ENCODE results near the gene CHMP4B. TPM values are rescaled to one million over a fixed set of nuclear protein-coding genes. Genes with fewer than 3 reads are reported as not detected.

CHMP4B gene
- total RNA-seq, 1 donor = 18.3 TPM

DNA sequence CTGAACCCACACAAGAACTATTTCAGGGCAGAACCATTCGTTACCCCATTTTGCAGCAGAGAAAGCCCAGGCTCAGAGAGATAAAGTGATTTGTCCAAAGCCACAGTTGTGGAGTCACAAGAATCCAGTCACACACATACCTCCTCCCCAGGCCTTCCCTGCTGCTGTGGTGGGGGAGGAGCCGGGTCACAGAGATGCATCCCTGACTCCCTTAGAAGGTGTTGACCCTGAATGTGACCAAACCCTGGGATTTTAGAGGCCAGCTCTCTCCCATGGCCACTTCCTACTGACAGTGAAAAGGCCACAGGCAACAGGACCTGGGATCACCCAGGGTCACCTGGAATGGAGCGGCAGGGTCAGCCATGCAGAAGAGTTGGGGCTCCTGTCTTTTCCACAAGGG, 48.6 kb downstream of the CHMP4B start:
- no peak for DNase-seq (ENCODE audit: low read depth in 2 of 3, low spot score in 2 of 3)

- no peak for DNase-seq (ENCODE audit: low read depth in 2 of 3, low spot score in 2 of 3)
Observed at GRCh38 chr20:33861458-33861857, 50.3 kb downstream of the CHMP4B start.

GRCh38 chr20:33862709-33863403, 51.7 kb downstream of the CHMP4B start:
- DNase-seq (ENCODE audit: low read depth in 2 of 3, low spot score in 2 of 3) = peak in 2 of 3 donors; percentile 43 to 57

DNA sequence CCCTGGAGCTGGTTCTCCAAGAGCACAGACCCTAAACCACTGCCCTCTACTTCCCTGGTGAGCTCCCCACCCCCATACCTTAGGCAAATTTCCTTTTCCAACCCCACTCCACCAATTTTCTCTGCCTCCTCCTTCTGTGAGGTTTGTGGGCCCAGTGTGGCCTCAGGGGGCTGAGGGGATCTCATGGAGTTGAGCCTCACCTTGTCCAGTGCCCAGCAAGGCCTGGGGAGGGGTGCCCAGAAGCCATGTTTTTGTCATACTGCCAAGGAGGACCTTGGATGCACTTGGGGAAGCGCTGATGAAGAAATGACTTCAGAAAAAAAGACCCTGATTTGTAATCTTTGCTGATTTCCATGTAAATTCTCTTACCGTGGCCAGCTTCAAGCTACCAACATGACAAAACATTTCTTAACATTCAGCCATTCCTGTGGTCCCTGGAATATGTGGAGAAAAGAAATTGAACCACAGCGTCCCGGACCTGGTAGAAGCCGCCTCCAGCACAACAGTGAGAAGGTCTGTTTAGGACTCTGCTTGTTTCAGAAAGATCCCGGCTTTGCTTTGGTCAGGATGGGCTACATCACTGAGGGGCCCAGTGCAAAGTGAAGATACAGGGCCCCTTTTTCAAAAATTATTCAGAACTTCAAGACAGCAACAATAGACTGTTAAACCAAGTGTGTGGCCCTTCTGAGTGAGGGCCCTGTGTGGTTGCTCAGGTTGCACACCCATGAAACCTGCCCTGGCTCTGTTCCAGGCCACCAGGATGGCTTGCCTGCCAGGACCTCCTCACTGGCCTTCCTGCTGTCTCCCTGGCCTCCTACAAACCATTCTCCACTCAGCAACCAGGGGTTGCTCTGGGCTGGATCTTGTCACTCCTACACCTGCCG, 52.5 kb downstream of the CHMP4B start:
- DNase-seq (ENCODE audit: low read depth in 2 of 3, low spot score in 2 of 3) = no peak

DNA sequence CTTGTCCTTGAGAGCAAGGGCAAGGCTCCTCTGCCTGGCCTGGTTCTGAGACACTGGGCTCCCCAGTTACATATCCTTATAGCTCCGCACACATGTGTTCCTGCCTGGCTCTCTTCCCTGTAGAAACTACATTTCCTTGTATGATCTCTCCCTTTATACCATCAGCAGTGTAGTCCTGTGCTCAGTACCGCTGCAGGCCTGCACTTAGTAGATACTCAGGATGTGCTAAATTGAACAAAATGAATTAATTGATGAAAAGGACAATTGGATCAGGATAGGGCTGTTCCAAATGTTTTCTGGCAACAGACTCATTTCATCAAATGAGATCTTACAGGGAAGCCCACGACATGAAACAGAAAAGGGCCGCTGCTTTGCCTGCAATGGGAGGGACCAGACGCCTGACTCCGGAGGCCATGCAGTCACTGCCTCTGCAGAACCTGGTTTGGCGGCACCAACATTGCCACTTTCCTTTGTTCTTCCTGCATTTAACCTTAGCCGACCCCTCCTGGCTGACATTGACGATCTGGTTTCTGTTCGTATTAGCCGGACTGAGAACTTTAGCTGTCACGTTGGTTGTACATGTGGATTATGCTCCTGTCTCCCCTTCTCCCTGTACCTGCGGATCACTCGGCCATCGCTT, 53.3 kb downstream of the CHMP4B start:
- DNase-seq (ENCODE audit: low read depth in 2 of 3, low spot score in 2 of 3) = no peak

DNA sequence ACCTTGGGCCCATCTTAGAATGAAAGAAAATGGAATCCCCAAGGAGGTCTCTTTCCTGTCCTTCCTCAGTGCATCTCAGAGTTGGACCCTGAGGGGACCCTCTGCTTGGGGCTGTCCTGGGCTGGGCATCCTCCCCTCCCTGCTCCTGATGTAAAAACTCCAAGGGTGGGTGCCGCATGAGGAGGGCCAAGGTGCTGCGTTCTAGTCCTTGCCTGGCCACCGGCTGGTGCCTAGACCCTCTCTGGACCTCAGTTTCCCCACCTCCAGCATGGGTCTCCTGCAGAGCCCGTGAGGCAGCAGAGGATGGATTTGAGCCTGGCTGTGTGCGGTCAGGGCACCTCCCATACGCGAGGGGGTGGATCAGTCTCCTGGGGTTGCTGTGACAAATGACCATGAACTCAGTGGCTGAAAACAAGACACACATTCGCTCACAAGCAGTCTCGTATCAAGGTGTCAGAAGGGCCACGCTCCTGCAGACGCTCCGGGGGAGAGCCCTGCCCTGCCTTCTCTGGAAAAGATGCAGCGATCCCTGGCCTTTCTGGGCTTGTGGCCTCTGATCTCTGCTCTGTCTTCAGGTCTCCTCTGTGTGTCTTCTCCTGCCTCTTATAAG, 54.7 kb downstream of the CHMP4B start:
- DNase-seq (ENCODE audit: low read depth in 2 of 3, low spot score in 2 of 3) = no peak

DNA sequence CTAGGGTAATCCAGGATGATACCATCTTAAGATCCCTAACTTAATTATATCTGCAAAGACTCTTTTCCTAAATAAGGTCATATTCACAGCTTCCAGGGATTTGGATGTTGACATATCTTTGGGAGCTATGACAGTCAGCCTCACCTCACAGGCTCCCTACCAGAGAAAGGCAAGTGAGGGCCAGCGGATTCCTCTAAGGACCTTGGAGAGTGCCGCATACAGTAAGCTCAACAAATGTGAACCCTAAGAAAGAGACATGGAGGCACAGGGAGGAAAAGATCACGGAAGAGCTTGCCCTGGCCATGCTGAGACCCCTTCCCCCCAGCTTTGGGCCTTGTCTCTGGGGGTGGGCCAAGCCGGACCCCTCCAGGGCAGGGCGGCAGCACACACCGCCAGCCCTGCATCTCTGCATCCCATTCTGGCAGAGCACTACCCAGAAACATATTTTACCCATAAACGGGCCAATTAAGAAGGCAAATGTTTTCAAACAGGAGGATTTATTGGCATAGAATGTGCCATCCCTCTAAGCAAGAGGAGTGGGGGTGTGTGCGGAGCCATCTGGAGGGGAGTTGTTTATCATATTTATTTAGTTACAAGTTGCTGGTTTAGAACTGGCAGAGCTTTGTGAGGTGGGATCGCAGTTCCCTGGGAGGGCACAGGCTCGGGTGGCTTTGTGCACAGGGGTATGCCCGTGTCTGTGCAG, 55.4 kb downstream of the CHMP4B start:
- DNase-seq (ENCODE audit: low read depth in 2 of 3, low spot score in 2 of 3) = no peak

- no peak for DNase-seq (ENCODE audit: low read depth in 2 of 3, low spot score in 2 of 3)
Observed at GRCh38 chr20:33868042-33868441, 56.9 kb downstream of the CHMP4B start.

GRCh38 chr20:33868595-33868994, 57.4 kb downstream of the CHMP4B start:
- no peak for DNase-seq (ENCODE audit: low read depth in 2 of 3, low spot score in 2 of 3)

GRCh38 chr20:33869283-33869682, 58.1 kb downstream of the CHMP4B start:
- no peak for DNase-seq (ENCODE audit: low read depth in 2 of 3, low spot score in 2 of 3)

GRCh38 chr20:33871362-33871761, 60.2 kb downstream of the CHMP4B start:
- no peak for DNase-seq (ENCODE audit: low read depth in 2 of 3, low spot score in 2 of 3)

- DNase-seq (ENCODE audit: low read depth in 2 of 3, low spot score in 2 of 3) = no peak
Observed at GRCh38 chr20:33874129-33874528, 63.0 kb downstream of the CHMP4B start.

DNA sequence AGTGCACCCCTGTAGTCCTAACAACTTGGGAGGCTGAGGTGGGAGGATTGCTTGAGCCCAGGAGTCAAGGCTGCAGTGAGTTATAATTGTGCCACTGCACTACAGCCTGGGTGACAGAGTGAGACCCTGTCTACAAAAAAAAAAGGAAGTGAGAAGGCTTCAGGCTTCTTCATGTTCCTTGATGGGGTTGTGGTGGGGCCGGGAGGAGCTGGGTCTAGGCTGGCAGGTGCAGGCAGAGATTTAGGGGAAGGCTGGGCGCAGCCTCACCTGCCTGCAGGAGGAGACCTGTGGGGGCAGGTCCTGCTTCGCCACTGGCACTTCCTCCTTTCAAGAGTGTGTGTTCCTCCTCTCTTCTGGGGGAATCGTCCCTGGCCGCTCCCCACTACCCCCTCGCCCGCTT, 63.9 kb downstream of the CHMP4B start:
- peak in 1 of 3 donors; percentile 12 for DNase-seq (ENCODE audit: low read depth in 2 of 3, low spot score in 2 of 3)

DNA sequence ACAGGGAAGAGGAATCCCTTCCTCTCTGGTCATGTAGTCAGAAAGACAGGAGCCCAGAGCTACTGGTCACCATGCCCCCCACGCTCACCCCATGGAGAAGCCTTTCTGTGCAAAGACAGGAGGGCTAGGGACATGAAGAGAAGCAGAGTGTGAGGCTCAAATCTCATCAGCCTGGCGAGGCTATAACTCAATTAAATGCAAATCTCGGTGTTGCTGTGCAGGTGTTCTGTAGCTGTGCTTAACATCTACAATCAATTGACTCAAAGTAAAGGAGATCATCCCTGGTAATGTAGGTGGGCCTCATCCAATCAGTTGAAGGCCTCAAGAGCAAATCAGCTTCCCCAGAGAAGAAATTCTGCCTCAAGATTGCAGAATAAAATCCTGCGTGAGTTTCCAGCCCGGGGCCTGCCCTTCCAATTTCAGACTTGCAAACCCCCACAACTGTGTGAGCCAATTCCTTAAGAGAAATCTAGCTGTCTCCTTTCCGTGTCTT, 64.4 kb downstream of the CHMP4B start:
- DNase-seq (ENCODE audit: low read depth in 2 of 3, low spot score in 2 of 3) = no peak

DNA sequence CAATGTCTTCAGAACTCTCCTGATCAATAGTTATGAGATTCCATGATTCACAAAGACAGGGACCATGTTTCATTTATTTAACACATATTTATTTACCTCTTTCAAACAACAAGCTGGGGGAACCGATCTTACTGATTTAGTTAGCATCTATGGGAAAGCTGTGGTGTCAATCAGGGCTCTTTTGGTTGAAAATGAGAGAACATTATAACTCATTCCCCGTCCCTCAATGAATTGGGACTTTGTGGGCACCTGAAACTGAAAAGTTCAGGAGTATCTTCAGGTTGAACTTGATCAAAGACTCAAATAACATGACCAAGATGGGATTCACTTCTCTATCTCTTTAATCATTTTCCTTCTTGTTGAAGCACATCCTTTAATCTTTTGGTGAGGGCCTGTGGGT, 67.4 kb downstream of the CHMP4B start:
- DNase-seq (ENCODE audit: low read depth in 2 of 3, low spot score in 2 of 3) = no peak

DNA sequence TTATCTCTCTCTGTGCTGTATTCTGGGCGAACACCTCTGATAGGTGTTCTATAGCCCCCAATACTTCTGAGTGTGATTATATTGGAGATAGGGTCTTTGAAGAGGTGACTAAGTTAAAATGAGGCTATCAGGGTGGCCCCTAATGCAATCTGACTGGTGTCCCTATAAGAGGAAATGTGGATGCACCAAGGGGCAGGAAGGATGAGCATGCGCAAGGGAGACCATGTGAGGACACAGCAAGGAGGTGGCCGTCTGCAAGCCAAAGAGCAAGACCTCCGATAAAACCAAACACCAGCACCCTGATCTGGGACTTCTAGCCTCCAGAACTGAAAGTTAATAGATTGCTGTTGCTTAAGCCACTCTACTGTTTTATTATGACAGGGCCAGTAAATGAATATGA, 69.2 kb downstream of the CHMP4B start:
- no peak for DNase-seq (ENCODE audit: low read depth in 2 of 3, low spot score in 2 of 3)

DNA sequence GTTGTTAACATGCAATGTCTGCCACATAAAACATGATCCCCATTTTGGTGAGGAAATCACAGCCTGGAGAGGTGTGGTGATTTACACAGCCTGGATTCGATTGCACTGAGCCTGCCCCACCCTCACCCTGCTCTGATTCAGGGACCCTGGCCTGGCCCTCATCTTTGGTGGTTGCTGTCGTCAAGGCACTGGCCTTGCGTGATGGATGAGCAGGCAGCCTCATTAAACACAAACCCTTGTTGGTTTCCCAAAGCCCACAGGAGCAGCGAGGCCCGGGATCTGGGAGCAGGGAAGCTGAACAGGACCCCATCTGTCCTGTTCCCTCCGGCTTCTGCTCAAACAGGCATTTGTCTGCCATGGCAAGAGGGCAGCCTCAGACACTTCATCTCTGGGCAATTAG, 70.8 kb downstream of the CHMP4B start:
- DNase-seq (ENCODE audit: low read depth in 2 of 3, low spot score in 2 of 3) = no peak

- no peak for DNase-seq (ENCODE audit: low read depth in 2 of 3, low spot score in 2 of 3)
Observed at GRCh38 chr20:33882481-33882880, 71.3 kb downstream of the CHMP4B start.

DNA sequence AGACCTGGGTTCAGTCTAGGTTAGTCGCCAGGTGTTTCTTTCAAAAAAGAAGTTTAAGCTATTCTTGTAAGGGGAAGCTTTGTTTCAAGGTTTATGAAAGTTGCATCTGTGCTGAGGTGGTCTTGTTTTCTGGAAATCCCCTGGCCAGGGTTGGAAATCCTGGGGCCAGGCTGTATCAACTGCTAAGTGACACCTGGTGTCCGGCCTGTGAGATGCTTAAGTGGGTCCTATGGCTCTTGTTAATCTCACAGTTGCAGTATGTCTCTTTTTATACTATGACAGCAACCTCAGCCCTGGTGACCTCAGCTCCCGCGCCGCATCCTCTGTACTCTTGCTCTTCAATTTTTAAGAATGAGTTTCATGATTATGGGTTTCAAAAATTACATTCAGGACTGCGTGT, 72.0 kb downstream of the CHMP4B start:
- DNase-seq (ENCODE audit: low read depth in 2 of 3, low spot score in 2 of 3) = no peak

- no peak for DNase-seq (ENCODE audit: low read depth in 2 of 3, low spot score in 2 of 3)
Observed at GRCh38 chr20:33884633-33885032, 73.5 kb downstream of the CHMP4B start.

All from hematopoietic multipotent progenitor cell (in vitro differentiated cells).